Measurements from ENCODE around the gene NFIC.

DNA sequence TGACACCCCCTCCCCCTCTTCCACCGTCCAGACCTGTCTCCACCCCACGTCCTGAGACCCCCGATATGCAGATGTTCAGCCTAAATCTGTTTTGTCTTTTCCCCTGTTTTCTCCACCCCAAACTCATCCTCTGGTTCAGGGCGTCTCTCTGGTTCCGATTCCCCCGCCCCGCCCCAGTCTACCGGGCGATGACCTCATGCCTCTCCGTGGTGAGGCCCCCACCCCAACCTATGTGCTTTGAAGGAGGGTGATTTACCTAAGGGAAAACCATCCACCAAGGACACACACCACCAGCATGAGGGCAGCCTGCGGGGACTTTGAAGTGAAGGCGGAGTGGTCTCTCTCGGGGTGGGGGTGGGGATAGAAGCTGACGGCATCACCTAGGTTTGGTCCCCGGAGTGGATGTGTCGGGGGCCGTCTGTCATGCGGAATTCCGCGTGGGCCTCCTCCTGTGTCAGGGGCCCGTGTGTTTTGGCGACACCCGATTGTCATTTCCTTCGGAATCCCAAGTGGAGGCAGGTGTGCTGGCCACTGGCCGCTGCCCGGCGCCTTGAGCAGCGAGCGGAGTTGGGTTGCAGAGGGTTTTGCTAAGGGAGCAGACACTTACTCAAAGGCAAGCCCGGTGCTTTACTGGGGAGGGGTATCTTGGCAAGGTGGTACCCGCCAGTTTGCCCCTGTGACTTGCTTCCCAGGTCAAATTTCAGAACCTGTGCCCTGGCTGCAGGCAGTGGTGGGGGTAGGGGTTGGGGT lies 141.2 kb downstream of the NFIC start:
- TF ChIP-seq POLR2A (IDR thresholded peaks at IDR 0.05) = no peak
- TF ChIP-seq, protein P1, sequence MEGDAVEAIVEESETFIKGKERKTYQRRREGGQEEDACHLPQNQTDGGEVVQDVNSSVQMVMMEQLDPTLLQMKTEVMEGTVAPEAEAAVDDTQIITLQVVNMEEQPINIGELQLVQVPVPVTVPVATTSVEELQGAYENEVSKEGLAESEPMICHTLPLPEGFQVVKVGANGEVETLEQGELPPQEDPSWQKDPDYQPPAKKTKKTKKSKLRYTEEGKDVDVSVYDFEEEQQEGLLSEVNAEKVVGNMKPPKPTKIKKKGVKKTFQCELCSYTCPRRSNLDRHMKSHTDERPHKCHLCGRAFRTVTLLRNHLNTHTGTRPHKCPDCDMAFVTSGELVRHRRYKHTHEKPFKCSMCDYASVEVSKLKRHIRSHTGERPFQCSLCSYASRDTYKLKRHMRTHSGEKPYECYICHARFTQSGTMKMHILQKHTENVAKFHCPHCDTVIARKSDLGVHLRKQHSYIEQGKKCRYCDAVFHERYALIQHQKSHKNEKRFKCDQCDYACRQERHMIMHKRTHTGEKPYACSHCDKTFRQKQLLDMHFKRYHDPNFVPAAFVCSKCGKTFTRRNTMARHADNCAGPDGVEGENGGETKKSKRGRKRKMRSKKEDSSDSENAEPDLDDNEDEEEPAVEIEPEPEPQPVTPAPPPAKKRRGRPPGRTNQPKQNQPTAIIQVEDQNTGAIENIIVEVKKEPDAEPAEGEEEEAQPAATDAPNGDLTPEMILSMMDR (IDR thresholded peaks at IDR 0.05) = no peak
